Colon (tissue), 2 donors: ENCODE results near the gene NRROS.
"Not testable (repeated sequence)": the region's sequence is repeated elsewhere in the genome, so short reads cannot be mapped to it uniquely, and the experiment has no call there.

ENCODE experiments used
- FAIRE-seq: peaks from 2 replicates; lab custom pipeline; 2012; peaks lifted over from hg19 to GRCh38; lab: Jason Lieb, UNC
- donor health status: control.
- donor health status: control.

Gene NRROS

DNA sequence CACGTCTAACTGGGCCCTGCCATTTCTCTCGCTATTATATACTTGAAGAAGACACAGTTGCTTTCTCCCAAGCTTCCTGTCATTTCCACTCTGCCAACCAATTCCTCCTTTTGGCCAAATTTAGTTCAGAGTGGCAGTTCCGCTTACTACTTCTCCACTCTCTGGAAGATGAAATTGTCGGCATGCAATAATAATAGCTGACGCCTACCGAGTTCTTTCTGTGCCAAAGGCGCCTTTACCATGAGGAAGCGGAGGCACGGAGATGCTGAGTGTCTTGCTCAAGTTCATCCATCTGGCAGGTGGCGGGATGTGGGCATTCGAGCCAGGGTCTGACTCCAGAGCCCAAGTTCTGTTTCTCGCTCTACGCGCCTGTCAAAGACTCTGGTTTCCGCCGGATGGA lies 14.6 kb upstream of the NRROS start:
- FAIRE-seq = no peak

DNA sequence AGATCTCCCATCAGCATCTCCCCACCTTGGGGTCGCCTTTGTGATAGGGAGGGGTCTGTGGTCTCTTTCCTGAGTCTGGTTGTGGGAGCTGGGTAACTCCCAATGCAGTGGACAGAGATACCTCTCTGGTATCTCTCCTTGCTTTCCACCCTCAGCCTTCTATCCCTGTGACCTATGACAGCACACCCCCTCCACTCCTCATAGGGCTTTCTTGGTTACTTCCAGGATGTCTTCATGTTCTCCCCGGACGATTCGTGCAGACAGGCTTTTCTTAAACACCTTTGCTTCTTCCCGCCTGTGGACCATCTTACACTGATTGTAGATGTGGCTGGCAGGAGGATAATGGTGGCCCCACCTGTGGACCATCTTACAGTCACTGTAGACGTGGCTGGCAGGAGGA lies 14.2 kb upstream of the NRROS start:
- FAIRE-seq = no peak

DNA sequence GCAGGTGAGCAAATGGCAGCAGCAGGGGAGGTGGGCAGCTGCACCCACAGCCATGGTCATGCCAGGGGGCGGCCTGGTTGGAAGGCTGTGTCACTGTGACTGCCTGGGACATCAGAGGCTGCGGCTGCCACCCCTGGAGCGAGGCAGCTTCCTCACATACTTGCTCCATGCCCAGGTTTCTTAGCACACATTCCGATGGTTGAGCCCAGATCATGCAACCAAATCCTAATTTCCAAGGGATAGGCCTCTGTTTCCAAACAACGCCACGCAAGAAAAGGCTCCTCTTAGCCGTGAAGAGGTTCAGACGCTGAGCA lies 11.6 kb upstream of the NRROS start:
- FAIRE-seq = no peak

GRCh38 chr3:196629228-196629627 lies 10.3 kb upstream of the NRROS start:
- FAIRE-seq = no peak

DNA sequence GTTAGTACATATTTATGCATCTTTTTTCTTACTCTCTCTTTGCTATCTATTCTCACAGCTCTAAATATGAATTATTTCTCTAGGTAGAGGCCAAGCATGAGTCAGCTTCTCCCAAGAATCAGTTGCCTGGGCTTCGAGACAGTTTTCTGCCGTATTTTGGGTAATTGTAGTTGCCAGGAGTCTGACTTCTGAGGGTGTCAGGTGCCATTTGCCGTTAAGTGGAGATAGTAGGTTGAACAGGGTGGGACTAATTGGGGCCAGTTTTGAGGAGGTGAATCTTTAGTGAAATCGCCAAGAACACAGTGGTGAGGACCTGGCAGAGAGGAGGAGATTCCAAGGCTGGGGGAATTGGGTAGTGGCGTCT lies 7.8 kb upstream of the NRROS start:
- FAIRE-seq = no peak

- FAIRE-seq = no peak
These were observed 7.3 kb upstream of the NRROS start for GRCh38 chr3:196632046-196632751.

DNA sequence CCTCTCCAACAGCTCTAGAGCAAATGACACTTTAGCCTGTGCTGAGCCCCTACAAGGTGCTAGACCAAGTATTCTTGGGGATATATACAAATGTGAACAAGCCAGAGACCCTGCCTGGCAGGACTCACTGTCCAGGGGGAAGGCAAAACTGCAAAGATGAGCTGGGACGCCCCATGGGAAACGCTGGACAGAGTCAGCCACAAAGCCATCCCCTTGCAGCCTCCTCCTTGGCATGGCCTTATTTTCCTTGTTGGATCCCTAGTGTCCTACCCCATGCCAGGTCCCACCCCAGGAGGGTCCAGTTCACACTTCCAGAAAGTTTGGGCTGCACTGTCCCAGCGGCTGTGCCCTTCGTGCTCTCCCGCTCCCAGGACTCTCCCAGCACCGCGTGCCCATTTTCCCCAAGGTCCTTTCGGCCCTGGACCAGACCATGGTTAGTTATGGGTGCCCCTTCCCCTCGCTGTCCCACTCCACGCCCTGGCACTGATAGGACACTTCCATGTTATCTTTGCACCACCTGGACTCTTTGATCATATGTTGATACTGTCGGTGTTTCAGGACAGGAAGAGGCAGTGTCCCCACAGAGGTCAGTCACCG lies 5.8 kb upstream of the NRROS start:
- FAIRE-seq = no peak

- no peak for FAIRE-seq
These were observed 5.3 kb upstream of the NRROS start for GRCh38 chr3:196634224-196634623.

DNA sequence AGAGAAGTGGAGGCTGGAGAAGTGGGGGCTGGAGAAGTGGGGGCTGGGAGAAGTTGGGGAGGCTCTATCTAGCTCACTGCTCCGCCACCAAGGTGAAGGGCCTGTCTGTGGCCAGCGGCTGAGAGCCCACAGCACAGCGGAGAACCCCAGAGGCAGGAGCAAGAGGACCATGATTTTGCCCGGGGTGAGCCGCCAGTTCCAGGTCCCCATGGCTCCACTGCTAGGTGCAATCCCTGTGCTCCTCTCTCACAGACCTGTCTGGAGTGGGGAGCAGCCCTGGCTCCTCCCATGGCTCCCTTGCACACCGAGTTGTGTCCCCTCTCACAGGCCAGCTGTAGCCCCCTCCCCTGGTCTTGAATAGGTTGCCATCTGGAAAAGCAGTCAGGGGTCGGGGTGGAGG lies 4.7 kb upstream of the NRROS start:
- no peak for FAIRE-seq

GRCh38 chr3:196636369-196637349 lies 2.8 kb upstream of the NRROS start:
- FAIRE-seq = no peak

DNA sequence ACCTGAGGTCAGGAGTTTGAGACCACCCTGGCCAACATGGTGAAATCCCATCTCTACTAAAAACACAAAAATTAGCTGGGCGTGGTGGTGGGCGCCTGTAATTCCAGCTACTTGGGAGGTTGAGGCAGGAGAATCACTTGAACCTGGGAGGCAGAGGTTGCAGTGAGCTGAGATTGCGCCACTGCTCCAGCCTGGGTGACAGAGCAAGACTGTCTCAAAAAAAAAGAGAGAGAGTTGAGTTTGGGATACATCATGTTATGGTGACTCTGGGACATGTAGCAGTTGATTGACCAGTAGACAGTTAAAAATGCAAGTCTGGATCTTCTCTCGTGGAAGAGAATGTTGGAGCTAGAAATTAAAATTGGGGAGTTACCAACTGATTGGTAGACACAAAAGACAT lies 1.6 kb upstream of the NRROS start:
- FAIRE-seq = not testable (repeated sequence)

DNA sequence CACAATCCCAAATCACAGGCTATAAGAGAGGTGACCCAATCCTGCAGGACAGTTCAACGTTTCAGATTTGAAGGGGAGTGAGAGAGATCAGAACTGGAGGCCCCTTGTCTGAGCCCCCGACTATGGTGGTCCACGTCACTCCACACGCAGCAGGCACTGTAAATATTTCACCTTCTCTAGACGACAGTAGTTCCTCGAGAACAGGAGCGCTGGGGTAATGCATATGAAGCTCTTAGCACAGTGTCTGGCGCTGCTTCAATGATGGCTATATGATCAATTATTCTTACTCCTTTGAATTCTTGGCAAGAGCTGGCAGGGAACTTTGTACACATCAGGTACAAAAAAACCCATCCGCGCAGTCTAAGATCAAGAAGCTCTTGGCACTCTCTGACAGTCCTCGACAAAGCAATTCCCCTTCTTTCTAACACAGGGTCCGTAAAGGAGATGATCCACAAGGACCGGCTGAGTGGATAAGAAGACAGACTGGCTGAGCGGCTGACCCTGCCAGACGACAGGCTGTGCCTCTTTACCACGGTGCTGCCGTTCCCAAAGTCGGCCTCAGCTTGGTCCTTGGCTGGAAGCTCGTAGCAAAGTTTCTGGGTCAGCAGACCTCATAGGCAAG lies 522 bp upstream of the NRROS start:
- no peak for FAIRE-seq

DNA sequence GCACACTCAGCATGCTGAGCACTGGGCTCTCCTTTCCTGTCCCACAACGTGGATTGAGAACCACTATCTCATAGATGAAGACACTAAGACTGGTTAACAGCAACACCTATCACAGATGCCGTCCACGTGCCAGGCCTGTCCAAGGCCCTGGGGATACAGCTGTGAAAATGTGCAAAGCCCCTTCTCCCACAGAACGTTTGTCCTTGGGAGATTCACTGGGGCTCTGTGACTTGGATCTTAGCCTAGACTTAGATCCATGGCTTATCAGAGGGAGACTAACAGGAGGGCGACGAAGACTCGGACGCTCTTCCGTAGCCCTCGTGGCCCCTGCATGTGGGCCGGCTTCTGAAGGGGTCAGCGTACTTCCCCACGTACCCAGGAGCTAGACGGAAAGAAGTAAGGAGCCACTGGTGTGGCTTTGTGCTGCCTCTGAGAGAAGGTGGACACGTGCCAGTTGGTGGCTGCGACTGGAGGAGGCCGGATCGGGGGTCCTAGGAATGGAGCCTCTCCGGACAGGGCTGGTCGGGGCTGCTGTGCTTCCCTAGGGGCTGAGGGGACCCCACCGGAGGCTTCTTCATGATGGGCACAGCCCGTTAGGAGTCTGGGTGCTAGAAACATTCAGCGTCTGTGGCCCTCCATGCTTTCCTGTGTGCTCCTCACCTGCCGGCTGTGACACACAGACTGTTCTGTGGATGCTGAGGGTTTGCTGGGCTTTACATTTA lies 964 bp downstream of the NRROS start:
- no peak for FAIRE-seq

DNA sequence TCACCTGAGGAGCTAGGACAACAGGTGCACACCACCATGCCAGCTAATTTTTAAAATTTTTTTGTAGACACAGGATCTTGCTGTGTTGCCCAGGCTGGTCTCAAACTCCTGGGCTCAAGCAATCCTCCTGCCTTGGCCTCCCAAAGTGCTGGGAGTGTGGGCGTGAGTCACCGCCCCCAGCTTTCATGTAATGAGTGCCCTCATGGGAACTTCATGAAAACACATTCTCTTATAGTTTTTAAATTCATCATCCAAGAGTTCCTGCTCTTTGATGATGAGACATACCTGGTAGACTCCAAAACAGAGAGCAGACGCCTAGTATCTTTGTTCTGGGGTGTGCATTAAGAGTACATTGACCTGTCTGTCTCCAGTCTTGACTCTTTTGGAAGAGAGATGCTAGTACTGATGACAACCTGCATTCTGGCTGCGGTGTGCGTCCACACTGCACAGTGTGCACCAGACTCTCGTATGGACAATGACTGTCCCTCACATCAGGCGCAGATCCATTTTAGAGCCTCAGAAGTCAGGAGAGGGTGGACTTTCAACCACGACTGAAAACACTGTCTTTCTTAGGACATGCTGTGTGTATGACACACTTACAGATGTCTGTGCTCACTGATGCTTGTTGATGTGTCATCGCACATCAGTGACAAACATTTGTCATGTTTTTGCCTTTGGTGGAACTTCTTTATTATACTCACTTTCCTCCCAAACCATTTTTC lies 2.0 kb downstream of the NRROS start:
- FAIRE-seq = no peak

DNA sequence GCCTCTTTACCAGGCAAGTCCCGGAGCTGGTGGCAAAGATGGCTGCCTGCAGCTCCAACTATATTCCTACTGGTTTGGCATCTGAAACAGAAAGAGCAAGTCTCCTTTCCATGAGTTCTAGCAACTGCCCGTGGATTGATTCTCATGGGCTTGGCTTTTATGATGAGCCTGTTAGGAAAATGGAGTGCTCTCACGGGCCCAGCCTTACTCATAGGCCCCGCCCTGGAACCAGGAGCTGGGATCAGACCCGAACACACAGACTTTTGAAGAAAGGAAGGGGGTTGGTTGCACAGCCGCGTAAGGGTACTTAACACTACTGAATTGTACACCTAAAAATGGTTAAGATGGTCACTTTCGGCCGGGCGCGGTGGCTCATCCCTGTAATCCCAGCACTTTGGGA lies 2.9 kb downstream of the NRROS start:
- no peak for FAIRE-seq

DNA sequence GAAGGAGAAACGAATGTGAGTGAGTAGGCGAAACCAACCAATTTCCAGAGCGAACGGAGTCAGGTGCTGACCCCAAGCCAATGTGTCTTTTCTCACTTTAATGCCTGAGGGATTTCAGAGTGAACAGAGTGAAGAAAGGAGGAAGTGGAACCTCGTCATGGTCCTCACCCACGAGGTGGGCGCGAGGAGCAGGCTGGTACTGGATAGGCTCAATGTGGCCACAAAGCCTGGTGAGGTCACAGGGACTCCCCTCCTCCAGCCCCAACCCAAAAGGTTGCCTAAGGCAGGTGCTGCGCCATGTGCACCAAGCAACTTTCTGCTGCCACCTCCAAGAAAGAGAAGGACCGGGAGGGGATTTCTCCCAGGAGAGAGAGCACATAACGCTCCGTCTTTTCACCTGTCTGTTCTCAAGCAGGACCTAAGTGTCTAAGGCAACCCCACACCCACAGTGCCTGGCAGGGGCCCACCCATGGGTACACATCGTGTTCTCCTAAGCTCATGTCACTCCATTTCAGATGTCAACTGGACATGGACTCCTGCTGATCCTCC lies 3.8 kb downstream of the NRROS start:
- FAIRE-seq = no peak

- FAIRE-seq = no peak
These were observed 4.3 kb downstream of the NRROS start for GRCh38 chr3:196643761-196644160.

DNA sequence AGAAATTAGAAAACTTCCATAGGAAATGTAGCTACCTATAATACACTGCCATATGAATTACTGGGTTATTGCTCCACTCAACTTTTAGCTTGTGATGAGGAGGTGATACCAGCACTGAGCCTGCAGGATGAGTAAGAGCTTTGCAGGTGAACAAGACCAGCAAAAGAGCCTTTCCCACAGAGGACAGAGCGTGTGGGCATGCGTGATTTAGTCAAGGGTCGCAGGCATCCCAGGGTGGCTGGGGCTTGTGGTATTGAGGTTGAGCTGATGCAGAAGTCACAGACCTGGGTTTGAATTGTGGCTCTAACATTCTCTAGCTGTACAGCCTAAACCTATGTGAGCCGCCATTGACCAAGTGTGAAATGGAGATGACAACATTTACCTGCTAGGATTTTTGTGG lies 5.6 kb downstream of the NRROS start:
- no peak for FAIRE-seq

DNA sequence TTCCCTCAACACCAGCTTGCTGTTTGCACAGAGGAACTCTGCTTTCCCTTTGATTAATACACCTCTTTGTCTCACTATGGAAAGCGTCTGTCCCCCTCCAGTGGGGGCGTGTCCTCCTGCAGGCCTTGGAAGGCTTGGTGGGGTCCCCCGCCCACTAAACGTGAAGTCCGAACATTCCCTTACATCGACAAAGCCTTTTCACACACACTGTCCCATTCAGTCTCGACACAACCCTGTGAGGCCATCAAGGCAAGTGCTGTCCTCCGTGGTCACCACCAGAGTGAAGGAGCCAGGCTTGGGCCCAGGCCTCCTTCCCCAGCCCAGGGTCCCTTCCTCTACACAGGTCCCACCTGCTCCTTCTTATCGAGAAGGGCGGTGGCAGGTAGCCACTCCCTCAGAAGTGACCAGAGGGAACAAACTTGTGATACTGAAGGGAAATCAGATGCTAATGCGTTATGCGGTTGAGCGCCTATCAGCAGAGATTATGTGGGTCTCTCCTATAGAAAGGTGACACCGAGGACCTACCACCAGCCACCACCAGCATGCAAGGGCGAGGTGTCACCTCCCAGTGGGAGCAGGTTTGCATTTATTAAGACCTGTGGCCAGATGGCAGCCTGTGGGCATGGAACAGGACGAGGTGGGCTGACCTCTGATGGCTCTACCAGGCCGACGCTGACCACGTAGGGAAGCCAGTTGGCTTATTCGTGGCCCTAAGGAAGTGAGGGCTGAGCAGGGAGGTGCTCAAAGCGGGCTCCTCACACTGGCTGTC lies 6.6 kb downstream of the NRROS start:
- FAIRE-seq = no peak

- FAIRE-seq = no peak
These were observed 7.2 kb downstream of the NRROS start for GRCh38 chr3:196646666-196647216.
